OCI-M1 (cell line): ENCODE measurements around the gene SHROOM1.

Experiments used
- DNase-seq: peaks from one replicate; lab custom pipeline; 2025; lab: John Stamatoyannopoulos, UW

SHROOM1 gene

GRCh38 chr5:132853790-132854189, 23.3 kb upstream of the SHROOM1 start:
- no peak for DNase-seq

- no peak for DNase-seq
Observed at GRCh38 chr5:132853323-132853722, 22.9 kb upstream of the SHROOM1 start.

GRCh38 chr5:132850066-132850465, 19.6 kb upstream of the SHROOM1 start:
- no peak for DNase-seq

GRCh38 chr5:132849347-132849746, 18.9 kb upstream of the SHROOM1 start:
- peak; percentile 43 for DNase-seq

GRCh38 chr5:132848270-132848669, 17.8 kb upstream of the SHROOM1 start:
- DNase-seq = no peak

GRCh38 chr5:132841305-132841704, 10.9 kb upstream of the SHROOM1 start:
- no peak for DNase-seq

- no peak for DNase-seq
Observed at GRCh38 chr5:132840896-132841295, 10.4 kb upstream of the SHROOM1 start.

GRCh38 chr5:132840313-132840712, 9.9 kb upstream of the SHROOM1 start:
- DNase-seq = no peak

- DNase-seq = no peak
Observed at GRCh38 chr5:132839426-132840301, 9.2 kb upstream of the SHROOM1 start.

GRCh38 chr5:132838516-132839282, 8.3 kb upstream of the SHROOM1 start:
- DNase-seq = no peak

- DNase-seq = no peak
Observed at GRCh38 chr5:132837868-132838267, 7.4 kb upstream of the SHROOM1 start.

- no peak for DNase-seq
Observed at GRCh38 chr5:132836852-132837251, 6.4 kb upstream of the SHROOM1 start.

GRCh38 chr5:132834057-132834456, 3.6 kb upstream of the SHROOM1 start:
- no peak for DNase-seq

- no peak for DNase-seq
Observed at GRCh38 chr5:132832612-132833011, 2.2 kb upstream of the SHROOM1 start.

- no peak for DNase-seq
Observed at GRCh38 chr5:132831095-132831860, 831 bp upstream of the SHROOM1 start.

- peak; percentile 80 for DNase-seq
Observed at GRCh38 chr5:132829742-132830435, 558 bp downstream of the SHROOM1 start.

GRCh38 chr5:132828846-132829494, 1.5 kb downstream of the SHROOM1 start:
- DNase-seq = no peak

GRCh38 chr5:132827943-132828673, 2.3 kb downstream of the SHROOM1 start:
- no peak for DNase-seq

GRCh38 chr5:132826424-132827082, 3.9 kb downstream of the SHROOM1 start:
- DNase-seq = no peak

- no peak for DNase-seq
Observed at GRCh38 chr5:132825834-132826391, 4.5 kb downstream of the SHROOM1 start.
